Endothelial cell of umbilical vein (primary cell): ENCODE data around the gene THSD1. TPM values are rescaled to one million over a fixed set of nuclear protein-coding genes. Genes with fewer than 3 reads are reported as not detected.

Source experiments
- BruUV-seq: library from RNA; stranded (reverse); fragments of 400-500 nt; replicated peaks from 2 replicates; lab custom pipeline; 2021; lab: Mats Ljungman, UMichigan
- CTCF ChIA-PET: fragments of 300-600, 350-600 bp; sonication (Branson Sonifier 250); formaldehyde crosslinking; loops from one replicate; lab custom pipeline; 2021; ENCODE audit warnings: antibody characterized with exemption, inconsistent platforms; lab: Charles Lee
- POLR2A ChIA-PET: fragments of 300-600, 350-600 bp; sonication (Branson Sonifier 250); formaldehyde crosslinking; loops from one replicate; lab custom pipeline; 2021; ENCODE audit warnings: antibody characterized with exemption, inconsistent platforms; lab: Charles Lee
- DNase-seq: peaks from one replicate; pipeline ENCODE4 v3.0.0-alpha.2; 2011; ENCODE audit warnings: low read depth, low spot score
- FAIRE-seq: peaks from 2 replicates; lab custom pipeline; 2011; peaks lifted over from hg19 to GRCh38; lab: Jason Lieb, UNC
- H2AFZ ChIP-seq: 2 replicates; pipeline ENCODE4 v1.6.0; 2012; ENCODE audit warnings: low read depth, low read length, control low read depth, inconsistent platforms
- H3K27ac ChIP-seq: 2 replicates; pipeline ENCODE4 v1.5.1; 2011; ENCODE audit warnings: low read depth, mild to moderate bottlenecking, control low read depth, low read length, moderate library complexity; ENCODE audit not compliant: insufficient read depth
- H3K27me3 ChIP-seq, 2 experiments: 2 replicates each; pipeline versions ENCODE4 v1.6.0 to v1.6.1; 2011; ENCODE audit warnings: low read length in 2 of 2, mixed read lengths in 1 of 2; ENCODE audit not compliant: control insufficient read depth in 2 of 2, insufficient read depth in 2 of 2
- H3K36me3 ChIP-seq, 2 experiments: 2 replicates in 1 of 2; 3 replicates in 1 of 2; pipeline ENCODE4 v1.5.1; 2011; ENCODE audit warnings: low read length in 2 of 2, mild to moderate bottlenecking in 1 of 2, moderate library complexity in 1 of 2; ENCODE audit not compliant: control insufficient read depth in 2 of 2, insufficient read depth in 2 of 2; ENCODE audit errors: extremely low read depth in 1 of 2
- H3K4me1 ChIP-seq: 3 replicates; pipeline ENCODE4 v1.5.1; 2011; ENCODE audit warnings: mild to moderate bottlenecking, low read length; ENCODE audit not compliant: control insufficient read depth, insufficient read depth; ENCODE audit errors: extremely low read depth
- H3K4me2 ChIP-seq: 2 replicates; pipeline ENCODE4 v1.6.1; 2011; ENCODE audit warnings: low read length, control low read depth, mixed read lengths; ENCODE audit not compliant: insufficient read depth
- H3K4me3 ChIP-seq, 3 experiments: fragments of 200-600 bp in 1 of 3; sonication (generic), shearing (Covaris generic) in 1 of 3; replicated peaks in 1 of 3; 2 replicates each; pipeline ENCODE4 v1.5.1; 2011 to 2016; ENCODE audit warnings: control low read depth in 3 of 3, low read length in 3 of 3, mild to moderate bottlenecking in 2 of 3, inconsistent platforms in 1 of 3, low read depth in 1 of 3, moderate library complexity in 1 of 3; ENCODE audit not compliant: insufficient read depth in 1 of 3
- H3K79me2 ChIP-seq: 2 replicates; pipeline ENCODE4 v1.6.0; 2012; ENCODE audit warnings: low read length, inconsistent platforms; ENCODE audit not compliant: control insufficient read depth, insufficient read depth
- H3K9ac ChIP-seq: replicated peaks from 2 replicates; pipeline ENCODE3; 2011; ENCODE audit warnings: low read length, control low read depth; ENCODE audit not compliant: insufficient read depth; ENCODE audit errors: extremely low read depth
- H3K9me1 ChIP-seq: replicated peaks from 3 replicates; pipeline ENCODE4 v1.6.0; 2011; ENCODE audit warnings: mild to moderate bottlenecking, low read length; ENCODE audit not compliant: control insufficient read depth, insufficient read depth; ENCODE audit errors: extremely low read depth
- H3K9me3 ChIP-seq: replicated peaks from 2 replicates; pipeline ENCODE4 v1.5.1; 2012; ENCODE audit warnings: low read length, inconsistent platforms; ENCODE audit not compliant: control insufficient read depth, insufficient read depth
- H4K20me1 ChIP-seq: replicated peaks from 2 replicates; pipeline ENCODE3; 2011; ENCODE audit warnings: mild to moderate bottlenecking, low read length; ENCODE audit not compliant: control insufficient read depth, insufficient read depth; ENCODE audit errors: extremely low read depth
- CTCF ChIP-seq, 2 donors: IDR thresholded peaks; 1 replicate in 1 of 2; 2 replicates in 1 of 2; pipeline ENCODE4 v1.5.1; 2011; ENCODE audit warnings: low read length in 2 of 2, mild to moderate bottlenecking in 2 of 2, moderate library complexity in 2 of 2, control low read depth in 1 of 2, inconsistent platforms in 1 of 2, low read depth in 1 of 2; ENCODE audit not compliant: insufficient read depth in 1 of 2; ENCODE audit errors: extremely low read depth in 1 of 2
- FOS ChIP-seq: IDR thresholded peaks from 2 replicates; pipeline ENCODE4 v1.6.1; 2011; ENCODE audit warnings: mild to moderate bottlenecking, low read length, moderate library complexity, borderline replicate concordance; ENCODE audit not compliant: insufficient read depth
- GATA2 ChIP-seq: IDR thresholded peaks from 2 replicates; pipeline ENCODE4 v1.7.0; 2011; ENCODE audit warnings: low read depth, mild to moderate bottlenecking, moderate library complexity, mixed read lengths, low read length; ENCODE audit not compliant: insufficient read length, insufficient read depth
- dilution Hi-C: fragments of 300-500 bp; cut with MboI; formaldehyde crosslinking; loops from one replicate; pipeline ENCODE4 v1.15.0; 2019; ENCODE audit warnings: low sequenced_read_pairs; ENCODE audit not compliant: extremely low pct_ligation_motif_present
- intact Hi-C: fragments of 100-400 bp; cut with micrococcal nuclease; formaldehyde crosslinking; loops from one replicate; pipeline ENCODE4 v1.10.0; 2022
- polyA plus RNA-seq, 4 experiments: library from polyadenylated mRNA; depleted of rRNA in 3 of 4; stranded (reverse) in 3 of 4; unstranded in 1 of 4; fragments of >200 nt; gene quantifications; 2 replicates each; pipeline versions ENCODE4 v1.2.1 to v1.2.3, GENCODE V29; 2011 to 2012; ENCODE audit warnings: missing spikeins in 1 of 4
- total RNA-seq: library from RNA; stranded (reverse); gene quantifications from 2 replicates; pipeline ENCODE4 v1.2.3, GENCODE V29; 2021

THSD1 gene
- total and polyA plus RNA-seq, 2 donors (not counting 3 experiments of a cell fraction or from before 2014, with no cell fraction given) = 25.4 to 27.6 TPM

GRCh38 chr13:52374873-52375411 is 31.0 kb downstream of the THSD1 start:
- no peak for FAIRE-seq
- no TSS peak for BruUV-seq

More at GRCh38 chr13:52374873-52375411, 31.0 kb downstream of the THSD1 start:
- ChIA-PET CTCF (interaction anchor here (1.3 to 5.0 kb wide), 4 partner anchors 10 to 75 kb away, joined by 3 to 43 read pairs (median 4); partner anchors contain the start of gene VPS36), POLR2A (interaction anchor here (1.6 kb wide), 1 partner anchor 76 kb away, joined by 4 read pairs; the partner anchor contains the start of gene VPS36)
- no peaks in the 10 kb centered on the region for H3K9me3 ChIP-seq
- no peaks in the 10 kb centered on the region for H3K9me1 ChIP-seq
- H3K79me2 ChIP-seq = no peaks in the 10 kb centered on the region
- no peak overlapping the region for H3K27ac ChIP-seq
- intact Hi-C loops = loop anchor here (2.0 kb wide), 1 partner anchor 30 kb away; no protein-coding TSS in a partner anchor
- TF ChIP-seq CTCF (IDR thresholded peaks at IDR 0.05; ENCODE audit: extremely low read depth in 1 of 2, insufficient read depth in 1 of 2, low read depth in 1 of 2, low read length in 2 of 2) = no peak
- TF ChIP-seq GATA2 = no peak
- TF ChIP-seq FOS = no peak
- no peaks in the 10 kb centered on the region for H4K20me1 ChIP-seq
- H3K4me1 ChIP-seq = peaks cover 34% of the 10 kb centered on the region
- H3K4me3 ChIP-seq = no peak overlapping the region
- dilution Hi-C loops = no loop called here
- H3K9ac ChIP-seq = no peak overlapping the region
- DNase-seq = peak; percentile 10
- H2AFZ ChIP-seq = no peak overlapping the region
- no peaks in the 10 kb centered on the region for H3K27me3 ChIP-seq
- peaks cover 2 to 11% of the 10 kb centered on the region in 2 experiments for H3K36me3 ChIP-seq
- H3K4me2 ChIP-seq = no peak overlapping the region
